Transverse colon (tissue), 3 donors: ENCODE measurements around the gene CSNK1D.

Source experiments
- CTCF ChIP-seq, 5 experiments: fragments of 200-600 bp in 3 of 5; fragments of 450-650 bp in 2 of 5; sonication (generic) in 3 of 5; IDR thresholded peaks; 1 replicate in 2 of 5; 2 replicates in 3 of 5; pipeline ENCODE4 v1.5.1; 2016 to 2017; ENCODE audit warnings: antibody characterized with exemption in 5 of 5, inconsistent platforms in 3 of 5, mild to moderate bottlenecking in 2 of 5, moderate library complexity in 1 of 5
- POLR2A ChIP-seq: fragments of 450-650 bp; IDR thresholded peaks from one replicate; pipeline ENCODE4 v1.6.1; 2016; ENCODE audit warnings: antibody characterized with exemption, mild to moderate bottlenecking, moderate library complexity

GRCh38 chr17:82221341-82221902, 52.1 kb downstream of the CSNK1D start:
- TF ChIP-seq CTCF (IDR thresholded peaks at IDR 0.05) (no peak), POLR2A (no peak)
